ENCODE measurements around the gene SPACA6.
"Not testable (repeated sequence)": the region's sequence is repeated elsewhere in the genome, so short reads cannot be mapped to it uniquely, and the experiment has no call there.

Gene SPACA6

GRCh38 chr19:51733742-51734522, 40.8 kb downstream of the SPACA6 start:
- no peak for DNase-seq (ENCODE audit: low spot score)

- no peak for DNase-seq (ENCODE audit: low spot score)
Measured at GRCh38 chr19:51735759-51736449, 42.8 kb downstream of the SPACA6 start.

- DNase-seq (ENCODE audit: low spot score) = no peak
Measured at GRCh38 chr19:51737389-51737788, 44.3 kb downstream of the SPACA6 start.

- DNase-seq (ENCODE audit: low spot score) = no peak
Measured at GRCh38 chr19:51737924-51738323, 44.8 kb downstream of the SPACA6 start.

DNA sequence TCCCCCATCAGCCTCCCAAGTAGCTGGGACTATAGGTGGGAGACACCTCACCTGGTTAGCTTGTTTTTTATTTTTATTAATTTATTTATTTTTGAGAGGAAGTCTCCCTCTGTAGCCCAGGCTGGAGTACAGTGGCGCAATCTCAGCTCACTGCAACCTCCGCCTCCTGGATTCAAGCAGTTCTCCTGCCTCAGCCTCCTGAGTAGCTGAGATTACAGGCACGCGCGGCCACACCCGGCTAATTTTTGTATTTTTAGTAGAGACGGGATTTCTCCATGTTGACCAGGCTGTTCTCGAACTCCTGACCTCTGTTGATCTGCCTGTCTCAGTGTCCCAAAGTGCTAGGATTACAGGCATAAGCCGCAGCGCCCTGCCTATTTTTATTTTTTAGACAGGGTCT, 45.4 kb downstream of the SPACA6 start:
- DNase-seq (ENCODE audit: low spot score) = not testable (repeated sequence)

DNA sequence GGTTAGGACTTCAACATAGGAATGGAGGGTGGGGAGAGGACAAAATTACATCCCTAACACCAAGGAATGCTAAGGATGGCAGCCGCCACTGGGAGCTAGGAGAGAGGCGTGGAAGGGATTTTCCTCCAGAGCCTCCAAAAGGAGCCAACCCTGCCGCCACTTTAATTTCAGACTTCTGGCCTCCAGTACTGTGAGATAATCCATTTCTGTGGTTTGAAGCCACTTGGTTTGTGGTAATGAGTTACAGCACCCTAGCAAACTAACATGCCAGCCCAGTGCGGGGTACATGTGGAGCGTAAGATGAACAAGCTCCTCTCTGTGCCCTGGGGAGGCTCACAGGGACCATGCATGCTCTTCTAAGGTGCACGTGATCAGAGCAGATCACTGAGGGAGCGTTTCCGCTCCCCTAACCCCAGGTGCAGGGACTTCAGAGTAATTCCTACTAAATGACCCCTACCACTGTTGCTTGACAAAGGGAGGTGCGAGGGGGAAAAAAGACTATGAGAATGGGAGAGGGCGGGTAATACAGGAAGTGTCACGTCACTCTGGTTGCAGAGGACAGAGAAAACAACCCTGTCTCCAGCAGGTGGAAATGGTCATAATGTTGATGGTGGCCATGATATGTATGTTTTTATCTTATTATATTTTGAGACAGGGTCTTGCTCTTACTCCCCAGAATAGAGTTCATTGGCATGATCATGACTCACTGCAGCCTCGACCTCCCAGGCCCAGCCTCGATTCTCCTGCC, 46.5 kb downstream of the SPACA6 start:
- DNase-seq (ENCODE audit: low spot score) = no peak

- DNase-seq (ENCODE audit: low spot score) = no peak
Measured at GRCh38 chr19:51740356-51740755, 47.2 kb downstream of the SPACA6 start.

- DNase-seq (ENCODE audit: low spot score) = no peak
Measured at GRCh38 chr19:51742789-51743188, 49.7 kb downstream of the SPACA6 start.

- DNase-seq (ENCODE audit: low spot score) = no peak
Measured at GRCh38 chr19:51743405-51743804, 50.3 kb downstream of the SPACA6 start.

GRCh38 chr19:51746731-51747130, 53.6 kb downstream of the SPACA6 start:
- DNase-seq (ENCODE audit: low spot score) = no peak

- DNase-seq (ENCODE audit: low spot score) = no peak
Measured at GRCh38 chr19:51749979-51750378, 56.8 kb downstream of the SPACA6 start.

DNA sequence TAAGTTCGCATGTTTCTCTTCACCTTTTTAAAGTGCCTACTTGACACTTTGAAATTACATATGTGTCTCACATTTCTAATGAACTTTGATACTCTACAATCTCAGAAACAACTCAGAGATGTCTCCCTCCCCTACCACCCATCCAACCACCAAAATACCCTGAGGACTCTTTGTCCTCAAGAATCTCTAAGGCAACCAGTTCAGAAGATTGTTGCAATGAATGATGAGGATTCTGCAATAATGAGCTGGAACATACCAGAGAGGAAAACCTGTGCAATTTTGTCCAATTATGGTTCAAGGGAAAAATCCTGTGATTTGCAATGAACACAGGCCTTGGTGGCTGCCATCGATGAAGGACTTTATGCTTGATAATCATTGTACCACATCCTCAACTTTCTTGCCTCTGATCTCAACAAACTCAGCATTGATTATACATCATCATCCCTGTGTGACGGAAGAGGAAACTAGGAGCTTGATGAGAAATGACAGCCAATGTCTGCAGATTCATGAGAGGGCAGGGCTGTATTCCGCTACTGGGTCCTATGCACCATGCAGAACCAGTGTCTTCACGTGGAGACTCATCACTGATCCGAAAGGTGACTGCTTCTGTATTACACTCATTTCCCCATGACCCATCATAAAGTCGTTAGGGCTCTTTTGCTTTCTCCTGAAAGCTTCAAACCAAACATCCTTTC, 57.4 kb downstream of the SPACA6 start:
- no peak for DNase-seq (ENCODE audit: low spot score)

DNA sequence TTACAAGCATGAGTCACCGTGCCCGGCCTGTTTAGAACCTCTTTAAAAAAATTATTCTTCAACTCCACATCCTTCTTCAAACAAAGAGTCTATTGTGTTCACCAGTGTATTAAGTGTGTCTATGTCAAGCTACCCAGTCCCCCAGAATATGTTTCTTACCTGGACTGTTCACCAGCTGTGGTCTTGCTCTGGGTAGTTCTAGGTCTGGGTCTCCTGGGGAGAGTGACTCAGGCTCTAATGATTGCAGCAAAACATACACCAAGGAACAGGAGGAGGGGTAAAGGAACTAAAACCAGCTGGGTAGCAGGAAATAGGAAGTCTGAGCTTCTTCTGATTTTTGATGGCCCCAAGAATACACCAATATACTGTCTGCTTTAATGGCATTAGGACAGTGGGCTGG, 58.5 kb downstream of the SPACA6 start, which contains the start of gene FPR1:
TSS of gene FPR1 (minus strand) at position 224 of the 400 bp plus-strand sequence. CDS start 4,884 bp downstream, outside the sequence.
- DNase-seq (ENCODE audit: low spot score) = no peak

DNA sequence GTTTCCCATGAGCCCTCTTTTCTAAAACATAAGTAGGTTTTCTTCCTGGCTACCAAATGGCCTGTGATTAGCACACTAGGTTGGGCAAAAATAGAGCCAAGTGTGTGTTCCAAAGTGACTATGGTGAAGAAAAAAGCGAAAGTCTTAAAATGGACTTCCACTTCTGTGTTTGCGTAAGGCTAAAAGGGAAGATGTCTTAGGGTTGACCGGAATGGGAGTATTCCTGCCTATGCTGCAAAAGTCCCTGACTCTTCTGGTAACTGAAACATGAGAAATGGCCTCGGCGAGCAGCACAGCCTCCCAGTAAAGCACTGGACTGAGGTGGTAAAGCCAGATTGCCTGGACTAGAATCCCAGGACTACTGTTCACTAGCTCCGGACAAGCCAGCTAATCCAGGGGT, 61.0 kb downstream of the SPACA6 start:
- DNase-seq (ENCODE audit: low spot score) = no peak

DNA sequence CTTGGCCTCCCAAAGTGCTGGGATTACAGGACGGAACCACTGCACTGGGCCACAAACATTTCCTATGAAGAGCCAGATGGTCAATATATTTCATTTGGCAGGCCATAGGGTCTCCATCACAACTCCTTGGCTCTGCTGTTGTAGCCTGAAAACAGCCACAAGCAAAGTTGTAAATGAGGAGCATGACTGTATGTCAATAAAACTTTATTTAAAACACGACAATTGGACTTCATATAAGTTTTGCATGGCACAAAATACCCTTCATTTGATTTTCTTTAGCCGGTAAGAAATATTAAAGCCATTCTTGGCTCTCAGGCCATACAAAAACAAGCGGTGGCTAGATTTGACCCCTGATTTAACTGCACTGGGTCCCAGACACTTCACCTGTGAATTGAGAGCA, 61.6 kb downstream of the SPACA6 start:
- DNase-seq (ENCODE audit: low spot score) = no peak

All from cerebellar cortex (tissue), 1 donor.